Testis (tissue), 2 donors: ENCODE data around the gene ATG2A.

Source experiments
- CTCF ChIP-seq, 3 experiments: fragments of 450-650 bp in 2 of 3; fragments of 200-600 bp in 1 of 3; sonication (generic) in 1 of 3; IDR thresholded peaks; one replicate each; pipeline ENCODE4 v1.5.1; 2016 to 2019; ENCODE audit warnings: antibody characterized with exemption in 3 of 3, mild to moderate bottlenecking in 2 of 3, moderate library complexity in 1 of 3
- POLR2A ChIP-seq: fragments of 450-650 bp; IDR thresholded peaks from one replicate; pipeline ENCODE4 v1.6.1; 2017; ENCODE audit warnings: antibody characterized with exemption, mild to moderate bottlenecking, moderate library complexity

- TF ChIP-seq CTCF (IDR thresholded peaks at IDR 0.05): no peak
- TF ChIP-seq POLR2A: no peak
Observed at GRCh38 chr11:64930340-64930739, 13.3 kb upstream of the ATG2A start.
